Tibial nerve (tissue), 4 donors: ENCODE measurements around the gene CPT1B. TPM values are rescaled to one million over a fixed set of nuclear protein-coding genes. Genes with fewer than 3 reads are reported as not detected.

Experiments
- DNase-seq, 2 donors: peaks; one replicate each; pipeline ENCODE4 v3.0.0-alpha.2; 2019; ENCODE audit warnings: low spot score in 2 of 2
- H3K27ac ChIP-seq, 4 donors: fragments of 200-600 bp; sonication (generic) in 3 of 4; one replicate each; pipeline ENCODE4 v1.5.1; 2017 to 2019; ENCODE audit warnings: mild to moderate bottlenecking in 1 of 4
- H3K27me3 ChIP-seq, 2 donors: fragments of 200-600 bp; sonication (generic) in 1 of 2; one replicate each; pipeline versions ENCODE4 v1.5.1 to v1.6.0; 2017 to 2019
- H3K36me3 ChIP-seq, 3 donors: fragments of 200-600 bp; sonication (generic); one replicate each; pipeline ENCODE4 v1.5.1; 2018 to 2019
- H3K4me1 ChIP-seq, 4 donors: fragments of 200-600 bp; sonication (generic) in 3 of 4; one replicate each; pipeline ENCODE4 v1.5.1; 2017 to 2019
- H3K4me3 ChIP-seq, 4 donors: fragments of 200-600 bp; sonication (generic) in 3 of 4; one replicate each; pipeline ENCODE4 v1.5.1; 2017 to 2019; ENCODE audit warnings: mild to moderate bottlenecking in 1 of 4, moderate library complexity in 1 of 4
- H3K9me3 ChIP-seq, 4 donors: fragments of 200-600 bp; sonication (generic) in 3 of 4; one replicate each; pipeline ENCODE4 v1.5.1; 2017 to 2019
- CTCF ChIP-seq, 5 experiments: fragments of 200-600 bp in 3 of 5; fragments of 450-650 bp in 2 of 5; sonication (generic) in 3 of 5; IDR thresholded peaks; one replicate each; pipeline ENCODE4 v1.5.1; 2016 to 2019; ENCODE audit warnings: antibody characterized with exemption in 5 of 5, mild to moderate bottlenecking in 3 of 5, moderate library complexity in 2 of 5
- EP300 ChIP-seq, 2 donors: sonication (generic); formaldehyde crosslinking; IDR thresholded peaks; one replicate each; pipeline ENCODE4 v1.6.1; 2017; ENCODE audit warnings: antibody characterized with exemption in 2 of 2, mild to moderate bottlenecking in 1 of 2
- POLR2A ChIP-seq, 2 donors: fragments of 450-650 bp; IDR thresholded peaks; one replicate each; pipeline ENCODE4 v1.6.1; 2017; ENCODE audit warnings: antibody characterized with exemption in 2 of 2, mild to moderate bottlenecking in 2 of 2, moderate library complexity in 2 of 2
- WGBS, 2 donors: methylation state at CpG; one replicate each; pipeline ENCODE4 v1.1.5; 2018; 5-methylcytosine and 5-hydroxymethylcytosine counted together
- total RNA-seq, 4 donors: library from RNA; depleted of rRNA; stranded (reverse); fragments of >200 nt; gene quantifications; one replicate each; pipeline ENCODE4 v1.1.0, GENCODE V29; 2016

CPT1B gene
- total RNA-seq, 4 donors from 2014 or later = 7.2 to 22.6 (median 15.1) TPM

- Histone ChIP-seq H3K9me3 (no peaks in the 10 kb centered on the region), H3K27me3 (peaks cover 0 to 28% of the 10 kb centered on the region in 2 donors), H3K27ac (no peak overlapping the region), H3K36me3 (peaks cover 0 to 17% (median 0%) of the 10 kb centered on the region in 3 donors), H3K4me3 (no peak overlapping the region), H3K4me1 (peaks cover 0 to 22% (median 1%) of the 10 kb centered on the region in 4 donors)
- WGBS, 2 donors = 78 to 87% methylated on average over 5 of the region's 5 CpGs
- DNase-seq = no peak
- TF ChIP-seq EP300 (IDR thresholded peaks at IDR 0.05) (no peak), POLR2A (IDR thresholded peaks at IDR 0.05) (no peak), CTCF (IDR thresholded peaks at IDR 0.05) (no peak)
Measured at GRCh38 chr22:50597097-50597496, 18.9 kb upstream of the CPT1B start.

- H3K27me3 ChIP-seq = peaks cover 0 to 15% of the 10 kb centered on the region in 2 donors
- TF ChIP-seq CTCF (IDR thresholded peaks at IDR 0.05) (no peak), POLR2A (IDR thresholded peaks at IDR 0.05) (no peak), EP300 (IDR thresholded peaks at IDR 0.05) (no peak)
- WGBS, 2 donors = 75 to 84% methylated on average over 3 of the region's 3 CpGs
- H3K4me3 ChIP-seq = no peak overlapping the region
- no peak overlapping the region for H3K27ac ChIP-seq
- DNase-seq = no peak
- peaks cover 0 to 17% (median 0%) of the 10 kb centered on the region in 3 donors for H3K36me3 ChIP-seq
- peaks cover 0 to 7% (median 0%) of the 10 kb centered on the region in 4 donors for H3K4me1 ChIP-seq
- H3K9me3 ChIP-seq = no peaks in the 10 kb centered on the region
Measured at GRCh38 chr22:50595189-50595588, 17.0 kb upstream of the CPT1B start.

GRCh38 chr22:50587407-50587806, 9.2 kb upstream of the CPT1B start:
- Histone ChIP-seq H3K27me3 (no peaks in the 10 kb centered on the region), H3K4me1 (peaks cover 0 to 8% (median 6%) of the 10 kb centered on the region in 4 donors), H3K36me3 (peaks cover 0 to 4% (median 0%) of the 10 kb centered on the region in 3 donors), H3K4me3 (no peak overlapping the region), H3K9me3 (no peaks in the 10 kb centered on the region), H3K27ac (no peak overlapping the region)
- no peak for DNase-seq
- TF ChIP-seq CTCF (IDR thresholded peaks at IDR 0.05) (no peak), POLR2A (IDR thresholded peaks at IDR 0.05) (no peak), EP300 (IDR thresholded peaks at IDR 0.05) (no peak)
- WGBS, 2 donors = 90 to 94% methylated on average over 5 of the region's 5 CpGs

GRCh38 chr22:50586416-50586815, 8.2 kb upstream of the CPT1B start:
- H3K36me3 ChIP-seq = peaks cover 0 to 4% (median 0%) of the 10 kb centered on the region in 3 donors
- H3K4me3 ChIP-seq = no peak overlapping the region
- TF ChIP-seq POLR2A (IDR thresholded peaks at IDR 0.05) = no peak
- no peak for TF ChIP-seq CTCF (IDR thresholded peaks at IDR 0.05)
- TF ChIP-seq EP300 (IDR thresholded peaks at IDR 0.05) = no peak
- WGBS, 2 donors = 69 to 89% methylated on average over 5 of the region's 5 CpGs
- H3K4me1 ChIP-seq = peaks cover 0 to 15% (median 8%) of the 10 kb centered on the region in 4 donors
- H3K27me3 ChIP-seq = no peaks in the 10 kb centered on the region
- H3K9me3 ChIP-seq = no peaks in the 10 kb centered on the region
- no peak for DNase-seq
- H3K27ac ChIP-seq = no peak overlapping the region

- Histone ChIP-seq H3K9me3 (no peaks in the 10 kb centered on the region), H3K27ac (no peak overlapping the region), H3K36me3 (peaks cover 0 to 10% (median 0%) of the 10 kb centered on the region in 3 donors), H3K4me1 (peaks cover 0 to 21% (median 9%) of the 10 kb centered on the region in 4 donors), H3K4me3 (no peak overlapping the region), H3K27me3 (no peaks in the 10 kb centered on the region)
- 94 to 96% methylated on average over 8 of the region's 8 CpGs for WGBS, 2 donors
- TF ChIP-seq POLR2A (IDR thresholded peaks at IDR 0.05) (no peak), EP300 (IDR thresholded peaks at IDR 0.05) (no peak), CTCF (IDR thresholded peaks at IDR 0.05) (no peak)
- DNase-seq = no peak
Measured at GRCh38 chr22:50585781-50586180, 7.6 kb upstream of the CPT1B start.
